ENCODE measurements around the gene PLEKHA4.
A peak's percentile ranks its signal among the peaks of the same experiment; 100 is the strongest.
"Not testable (repeated sequence)": the region's sequence is repeated elsewhere in the genome, so short reads cannot be mapped to it uniquely, and the experiment has no call there.

The PLEKHA4 gene

DNA sequence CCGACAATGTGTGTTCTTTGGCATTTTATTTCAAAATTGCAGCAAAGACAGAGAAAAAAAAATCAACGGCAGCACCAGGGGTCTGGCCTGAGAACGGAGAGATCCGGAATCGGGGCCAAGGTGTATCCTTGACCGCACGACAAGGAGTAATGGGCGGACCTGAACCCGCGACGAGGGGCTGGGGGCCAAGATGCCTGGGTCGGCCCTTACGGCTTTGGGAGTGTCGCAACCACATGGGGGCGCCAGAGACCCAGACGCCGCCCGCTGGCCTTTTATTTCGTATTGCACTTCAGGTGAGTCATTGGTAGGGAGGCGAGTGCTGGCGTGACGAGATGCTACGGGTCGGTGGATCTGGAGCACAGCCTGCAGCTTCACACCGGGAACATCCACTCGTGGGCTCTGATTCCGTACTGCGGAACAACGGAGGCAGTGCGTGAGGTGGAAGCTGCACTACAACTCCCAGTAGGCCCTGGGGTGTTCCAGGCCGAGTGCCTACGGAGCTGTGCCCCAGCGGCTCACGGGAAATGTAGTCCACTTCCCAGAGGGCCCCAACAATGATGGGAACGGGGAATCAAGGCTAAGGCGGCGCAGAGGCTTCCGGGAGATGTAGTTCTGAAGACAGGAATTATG lies 73.2 kb downstream of the PLEKHA4 start:
- peak; percentile 89 for DNase-seq

DNA sequence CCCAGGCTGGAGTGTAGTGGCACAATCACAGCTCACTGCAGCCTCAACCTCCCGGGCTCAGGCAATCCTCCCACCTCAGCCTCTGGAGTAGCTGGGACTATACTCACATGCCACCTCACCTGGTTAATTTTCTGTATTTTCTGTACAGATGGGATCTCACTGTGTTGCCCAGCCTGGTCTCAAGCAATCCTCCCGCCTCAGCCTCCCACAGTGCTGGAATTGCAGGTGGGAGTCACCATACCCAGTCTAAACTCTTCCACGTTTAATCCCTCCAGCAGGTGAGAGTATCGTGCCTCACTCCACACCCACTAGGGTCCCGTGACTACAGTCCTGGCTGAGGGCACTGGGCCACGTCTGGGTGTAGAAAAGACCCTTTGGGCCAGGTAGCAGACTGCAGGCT lies 74.1 kb downstream of the PLEKHA4 start:
- DNase-seq = no peak

DNA sequence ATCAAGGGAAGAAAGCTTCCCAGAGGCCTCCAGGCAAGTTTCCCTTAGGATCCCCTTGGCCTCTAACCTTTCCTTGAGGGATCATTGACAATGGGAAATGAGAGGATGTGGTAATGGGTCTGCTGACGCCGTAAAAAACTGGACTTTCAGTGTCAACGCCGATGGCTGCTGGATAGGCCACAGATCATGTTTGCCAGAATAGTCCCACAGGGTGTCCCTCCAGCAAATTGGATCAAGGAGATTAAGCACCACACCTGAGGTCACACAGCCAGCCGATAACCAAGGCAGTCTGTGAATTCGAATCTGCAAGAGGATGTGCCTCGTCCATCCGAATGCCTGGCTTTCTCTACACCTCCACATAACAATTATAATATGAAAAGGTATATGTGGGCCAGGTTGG lies 75.1 kb downstream of the PLEKHA4 start:
- no peak for DNase-seq

DNA sequence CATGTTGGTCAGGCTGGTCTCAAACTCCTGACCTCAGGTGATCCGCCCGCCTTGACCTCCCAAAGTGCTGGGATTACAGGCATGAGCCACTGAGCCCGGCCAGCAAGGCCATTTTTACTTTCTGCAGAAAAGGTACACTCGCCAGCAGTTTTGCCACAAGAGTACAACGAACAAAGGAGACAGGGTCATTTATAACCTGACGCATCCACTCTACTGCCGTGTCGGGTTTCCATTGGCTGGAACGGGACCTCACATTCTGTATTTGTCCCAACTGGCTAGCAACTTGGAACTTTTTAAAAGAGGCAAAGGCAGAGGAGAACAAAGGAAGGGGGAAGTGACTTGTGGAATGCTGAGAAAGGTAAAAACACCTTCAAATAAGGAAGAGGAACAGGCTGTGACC lies 81.1 kb downstream of the PLEKHA4 start:
- DNase-seq = not testable (repeated sequence)
